HL-60 (cell line): Measurements from ENCODE around the gene XYLT1.

ENCODE experiments used
- DNase-seq, 2 experiments: peaks; one replicate each; pipeline ENCODE4 v3.0.0-alpha.2; 2010 to 2020; ENCODE audit warnings: low read depth in 1 of 2, low spot score in 1 of 2
- H3K27ac ChIP-seq: fragments of 250-450 bp; sonication (Bioruptor Pico); replicated peaks from 2 replicates; pipeline ENCODE4 v1.5.1; 2020; ENCODE audit warnings: mild to moderate bottlenecking, moderate library complexity
- H3K27me3 ChIP-seq: fragments of 250-450 bp; sonication (Bioruptor Pico); 2 replicates; pipeline ENCODE4 v1.5.1; 2021; ENCODE audit warnings: mild to moderate bottlenecking, moderate library complexity; ENCODE audit not compliant: insufficient read depth, poor library complexity, severe bottlenecking
- H3K4me3 ChIP-seq: replicated peaks from 2 replicates; pipeline ENCODE4 v1.5.1; 2011; ENCODE audit warnings: mild to moderate bottlenecking, control low read depth, low read length; ENCODE audit not compliant: insufficient read depth
- CTCF ChIP-seq: IDR thresholded peaks from one replicate; pipeline ENCODE4 v1.5.1; 2011; ENCODE audit warnings: low read length, control low read depth, inconsistent platforms; ENCODE audit not compliant: insufficient read depth
- GABPA ChIP-seq: IDR thresholded peaks from 2 replicates; pipeline ENCODE4 v1.6.1; 2012; ENCODE audit warnings: low read depth
- POLR2AphosphoS5 ChIP-seq: IDR thresholded peaks from 2 replicates; pipeline ENCODE4 v1.6.1; 2012; ENCODE audit warnings: low read depth
- REST ChIP-seq: IDR thresholded peaks from 2 replicates; pipeline ENCODE4 v1.6.1; 2012; ENCODE audit warnings: low read depth; ENCODE audit not compliant: insufficient replicate concordance
- SPI1 ChIP-seq: IDR thresholded peaks from 2 replicates; pipeline ENCODE4 v1.6.1; 2012; ENCODE audit warnings: low read depth, mild to moderate bottlenecking, borderline replicate concordance

Gene XYLT1

GRCh38 chr16:17365591-17366298 lies 105.0 kb downstream of the XYLT1 start:
- DNase-seq = no peak
- Histone ChIP-seq H3K4me3 (no peak overlapping the region), H3K27me3 (no peaks in the 10 kb centered on the region), H3K27ac (peak overlapping the region; percentile 83)
- TF ChIP-seq SPI1 (no peak), CTCF (no peak), GABPA (no peak), POLR2AphosphoS5 (no peak), REST (no peak)

- H3K27me3 ChIP-seq = no peaks in the 10 kb centered on the region
- H3K4me3 ChIP-seq = no peak overlapping the region
- DNase-seq = no peak
- TF ChIP-seq GABPA (no peak), CTCF (no peak), POLR2AphosphoS5 (no peak), SPI1 (no peak), REST (no peak)
- peak overlapping the region; percentile 71 for H3K27ac ChIP-seq
These were observed 105.6 kb downstream of the XYLT1 start for GRCh38 chr16:17365211-17365541.

GRCh38 chr16:17364319-17365210 lies 106.2 kb downstream of the XYLT1 start:
- peak overlapping the region; percentile 71 for H3K27ac ChIP-seq
- TF ChIP-seq POLR2AphosphoS5 = no peak
- TF ChIP-seq REST = no peak
- TF ChIP-seq SPI1 = no peak
- TF ChIP-seq CTCF = no peak
- no peak for TF ChIP-seq GABPA
- no peaks in the 10 kb centered on the region for H3K27me3 ChIP-seq
- DNase-seq = peak in 1 of 2 experiments; percentile 67
- H3K4me3 ChIP-seq = no peak overlapping the region
